HTR-8/SVneo (cell line): ENCODE measurements around the gene MYT1.
"Not testable (repeated sequence)": the region's sequence is repeated elsewhere in the genome, so short reads cannot be mapped to it uniquely, and the experiment has no call there.

ENCODE experiments used
- DNase-seq: peaks from one replicate; pipeline ENCODE4 v3.0.0; 2011; ENCODE audit warnings: low spot score, mixed read lengths; ENCODE audit not compliant: insufficient read length
- FAIRE-seq: peaks from 2 replicates; lab custom pipeline; 2011; peaks lifted over from hg19 to GRCh38; lab: Jason Lieb, UNC

MYT1 gene

GRCh38 chr20:64165866-64166600, 1.8 kb downstream of the MYT1 start:
- FAIRE-seq (peak; percentile 49), DNase-seq (no peak)

GRCh38 chr20:64166721-64167615, 2.7 kb downstream of the MYT1 start:
- peak; percentile 38 for FAIRE-seq
- no peak for DNase-seq

- no peak for DNase-seq
- FAIRE-seq = peak; percentile 78
These were observed 3.4 kb downstream of the MYT1 start for GRCh38 chr20:64167676-64168075.

- FAIRE-seq (peak; percentile 73), DNase-seq (no peak)
These were observed 4.3 kb downstream of the MYT1 start for GRCh38 chr20:64168381-64169090.

- peak; percentile 4 for FAIRE-seq
- no peak for DNase-seq
These were observed 4.9 kb downstream of the MYT1 start for GRCh38 chr20:64169091-64169560.

GRCh38 chr20:64171211-64171610, 7.0 kb downstream of the MYT1 start:
- no peak for FAIRE-seq
- DNase-seq = no peak

GRCh38 chr20:64173116-64173515, 8.9 kb downstream of the MYT1 start:
- DNase-seq (no peak), FAIRE-seq (no peak)

- DNase-seq (no peak), FAIRE-seq (peak; percentile 65)
These were observed 12.3 kb downstream of the MYT1 start for GRCh38 chr20:64176551-64176950.

GRCh38 chr20:64176971-64177370, 12.7 kb downstream of the MYT1 start:
- no peak for DNase-seq
- FAIRE-seq = no peak

GRCh38 chr20:64177384-64177783, 13.1 kb downstream of the MYT1 start:
- FAIRE-seq (no peak), DNase-seq (no peak)

- no peak for FAIRE-seq
These were observed 13.5 kb downstream of the MYT1 start for GRCh38 chr20:64177787-64178186.

GRCh38 chr20:64178925-64179324, 14.7 kb downstream of the MYT1 start:
- FAIRE-seq = peak; percentile 58
- DNase-seq = not testable (repeated sequence)

More at GRCh38 chr20:64177787-64178186, 13.5 kb downstream of the MYT1 start:
- no peak for DNase-seq

GRCh38 chr20:64179805-64180204, 15.6 kb downstream of the MYT1 start:
- peak; percentile 100 for FAIRE-seq
- DNase-seq = no peak

GRCh38 chr20:64180673-64181072, 16.4 kb downstream of the MYT1 start:
- FAIRE-seq = no peak
- no peak for DNase-seq

GRCh38 chr20:64181391-64181790, 17.1 kb downstream of the MYT1 start:
- DNase-seq = no peak
- FAIRE-seq = no peak

GRCh38 chr20:64182146-64182865, 18.1 kb downstream of the MYT1 start:
- FAIRE-seq (peak; percentile 57), DNase-seq (no peak)

GRCh38 chr20:64183313-64183712, 19.1 kb downstream of the MYT1 start:
- DNase-seq (no peak), FAIRE-seq (no peak)

GRCh38 chr20:64184795-64185194, 20.5 kb downstream of the MYT1 start:
- DNase-seq = no peak
- peak; percentile 70 for FAIRE-seq

GRCh38 chr20:64185276-64185900, 21.1 kb downstream of the MYT1 start:
- DNase-seq (no peak), FAIRE-seq (peak; percentile 75)
